MM.1S (cell line): ENCODE data around the gene PIMREG.

Experiments used
- EZH2 ChIP-seq: fragments of 300-600 bp; sonication (generic); optimal IDR thresholded peaks from 2 replicates; pipeline ENCODE3; 2017; ENCODE audit warnings: low read depth, mild to moderate bottlenecking, antibody characterized with exemption, low read length, mixed read lengths
- TF ChIP-seq, protein P1 (sequence below): fragments of 300-600 bp; sonication (generic); IDR thresholded peaks from 2 replicates; pipeline ENCODE4 v1.5.1; 2016; ENCODE audit warnings: antibody characterized with exemption, low read length, mixed read lengths

GRCh38 chr17:6448473-6448872 is 4.2 kb downstream of the PIMREG start:
- TF ChIP-seq, protein P1, sequence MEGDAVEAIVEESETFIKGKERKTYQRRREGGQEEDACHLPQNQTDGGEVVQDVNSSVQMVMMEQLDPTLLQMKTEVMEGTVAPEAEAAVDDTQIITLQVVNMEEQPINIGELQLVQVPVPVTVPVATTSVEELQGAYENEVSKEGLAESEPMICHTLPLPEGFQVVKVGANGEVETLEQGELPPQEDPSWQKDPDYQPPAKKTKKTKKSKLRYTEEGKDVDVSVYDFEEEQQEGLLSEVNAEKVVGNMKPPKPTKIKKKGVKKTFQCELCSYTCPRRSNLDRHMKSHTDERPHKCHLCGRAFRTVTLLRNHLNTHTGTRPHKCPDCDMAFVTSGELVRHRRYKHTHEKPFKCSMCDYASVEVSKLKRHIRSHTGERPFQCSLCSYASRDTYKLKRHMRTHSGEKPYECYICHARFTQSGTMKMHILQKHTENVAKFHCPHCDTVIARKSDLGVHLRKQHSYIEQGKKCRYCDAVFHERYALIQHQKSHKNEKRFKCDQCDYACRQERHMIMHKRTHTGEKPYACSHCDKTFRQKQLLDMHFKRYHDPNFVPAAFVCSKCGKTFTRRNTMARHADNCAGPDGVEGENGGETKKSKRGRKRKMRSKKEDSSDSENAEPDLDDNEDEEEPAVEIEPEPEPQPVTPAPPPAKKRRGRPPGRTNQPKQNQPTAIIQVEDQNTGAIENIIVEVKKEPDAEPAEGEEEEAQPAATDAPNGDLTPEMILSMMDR, result no peak
- TF ChIP-seq EZH2, result no peak
